HL-60/S4 treated with phorbol 12-myristate 13-acetate at 8.2 ng/mL for 4 days and 3 days (cell line): ENCODE measurements around the gene UBASH3A.

ENCODE experiments used
- in situ Hi-C: fragments of 300-500 bp; cut with MboI; formaldehyde crosslinking; loops from 2 replicates; pipeline ENCODE4 v1.15.0; 2022; ENCODE audit warnings: low sequenced_read_pairs

UBASH3A gene

DNA sequence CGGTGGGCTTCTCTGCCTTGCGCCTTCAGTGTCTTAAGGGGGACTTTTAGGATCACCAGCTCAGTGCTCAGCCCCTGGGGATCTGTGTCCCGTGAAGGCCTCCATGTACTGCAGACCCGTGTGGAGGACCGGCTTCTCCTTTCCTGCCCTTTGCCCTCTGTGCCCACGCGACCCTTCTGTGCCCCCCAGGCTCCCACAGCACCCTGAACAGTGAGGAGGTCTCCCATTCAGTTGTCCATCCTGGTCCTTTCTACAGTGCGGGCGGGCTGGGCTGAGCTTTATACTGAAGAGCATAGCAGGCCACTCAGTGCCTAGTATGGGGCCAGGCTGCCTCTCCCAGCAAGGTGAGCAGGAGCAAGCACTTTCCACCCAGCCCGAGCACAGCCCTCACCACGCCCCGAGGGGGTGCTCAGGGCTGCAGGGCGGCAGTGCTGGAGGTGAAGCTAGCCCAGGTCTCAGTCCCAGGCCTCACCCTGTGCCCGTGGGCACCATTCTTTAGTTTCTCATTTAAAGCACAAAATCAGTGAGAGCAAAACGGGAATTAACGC, 29.7 kb upstream of the UBASH3A start:
- in situ Hi-C loops, result no loop called here

GRCh38 chr21:42374457-42374856, 29.2 kb upstream of the UBASH3A start:
- in situ Hi-C loops, result no loop called here

DNA sequence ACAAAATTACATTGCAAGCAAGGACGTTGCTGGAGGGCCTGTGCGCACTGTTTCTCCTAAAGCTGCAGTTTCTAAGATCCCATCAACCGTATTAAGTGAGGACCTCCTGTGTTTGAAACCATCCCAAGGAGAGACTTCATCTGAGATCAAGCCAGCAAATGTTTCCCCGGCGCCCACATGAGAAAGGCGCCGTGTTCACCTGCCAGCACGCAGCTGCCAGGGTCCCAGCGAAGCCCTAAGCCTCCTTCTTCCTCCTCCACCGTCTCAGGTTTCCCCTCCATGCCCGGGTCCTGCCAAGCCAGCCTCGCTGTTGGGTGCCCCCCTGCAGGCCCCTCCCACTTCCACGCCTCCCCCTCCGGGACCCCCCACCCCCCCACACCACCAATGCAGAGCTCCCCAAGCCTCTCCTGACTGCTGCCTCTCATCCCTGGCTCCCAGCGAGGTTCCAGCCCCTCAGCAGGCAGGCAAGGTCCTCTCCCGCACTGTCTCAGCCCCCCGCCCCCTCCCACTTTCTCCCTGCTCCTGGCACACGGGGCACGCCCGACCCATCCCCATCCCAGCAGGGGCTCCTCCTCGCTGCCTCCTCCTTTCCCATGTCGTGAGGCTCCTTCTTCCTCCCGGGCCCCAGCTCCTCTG, 28.7 kb upstream of the UBASH3A start:
- in situ Hi-C loops, result no loop called here

DNA sequence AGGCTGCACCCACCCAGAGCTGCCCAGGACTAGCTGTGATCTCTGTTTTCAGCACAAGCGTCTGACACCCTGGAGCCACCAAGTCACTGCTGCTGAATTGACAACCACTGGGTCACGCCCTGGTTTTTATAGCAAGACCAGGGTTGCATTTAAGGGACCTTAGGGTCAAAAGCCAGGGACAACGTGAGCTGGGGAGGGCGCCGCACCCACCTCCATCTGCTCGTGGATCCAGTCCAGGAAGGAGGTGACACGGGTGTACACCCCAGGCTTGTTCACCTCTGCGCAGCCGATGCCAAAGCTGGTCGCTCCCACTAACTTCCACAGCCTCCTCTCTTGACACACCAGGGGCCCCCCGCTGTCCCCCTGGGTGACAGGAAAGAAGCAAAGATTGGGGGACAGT, 28.2 kb upstream of the UBASH3A start:
- in situ Hi-C loops, result no loop called here

DNA sequence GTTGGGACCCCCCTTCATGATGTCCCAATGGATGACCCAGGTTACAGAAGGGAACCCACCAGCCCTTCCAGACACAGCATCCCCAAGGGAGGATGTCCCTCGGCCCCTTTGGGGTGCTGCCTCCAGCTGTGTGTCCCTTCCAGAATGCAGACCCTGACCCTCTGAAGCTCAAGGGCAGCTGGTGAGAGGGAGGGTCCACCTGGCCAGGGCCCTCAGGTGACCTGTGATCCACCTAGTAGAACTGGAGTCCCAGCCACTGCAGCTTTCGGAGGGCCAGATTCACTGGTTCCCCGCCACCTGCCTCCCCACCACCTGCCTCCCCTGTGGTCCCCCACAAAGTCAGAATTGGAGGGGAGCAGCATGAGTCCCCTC, 27.8 kb upstream of the UBASH3A start:
- in situ Hi-C loops, result no loop called here

DNA sequence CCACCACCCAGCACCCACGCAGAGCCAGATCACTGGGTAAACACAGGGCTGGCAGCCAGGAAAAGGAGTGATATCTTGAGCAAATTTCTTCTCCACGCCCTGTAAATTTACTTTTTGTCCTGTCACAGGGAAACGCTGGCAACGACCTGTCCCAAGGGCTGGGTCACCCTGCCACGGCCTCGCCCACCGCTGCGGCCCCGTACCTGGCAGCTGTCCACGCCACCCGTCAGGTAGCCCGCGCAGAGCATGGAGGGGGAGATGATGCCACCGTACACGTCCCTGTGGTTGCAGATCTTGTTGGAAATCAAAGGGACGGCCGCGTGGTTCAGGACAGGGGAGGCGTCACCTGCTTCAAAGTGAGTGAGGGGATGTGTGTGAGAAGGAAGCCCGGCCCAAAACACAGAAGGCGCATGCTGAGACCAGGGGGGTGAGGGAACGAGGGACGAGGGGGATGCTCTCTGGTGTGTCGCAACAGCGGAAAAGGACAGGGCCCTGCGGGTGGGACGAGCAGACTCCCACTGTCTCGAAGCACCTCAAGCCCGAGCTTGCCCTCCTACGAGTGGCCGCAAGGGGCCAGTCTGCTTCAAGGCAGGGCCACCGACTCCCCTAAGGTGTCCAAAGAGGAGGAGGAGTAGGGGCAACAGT, 27.2 kb upstream of the UBASH3A start:
- in situ Hi-C loops, result no loop called here

DNA sequence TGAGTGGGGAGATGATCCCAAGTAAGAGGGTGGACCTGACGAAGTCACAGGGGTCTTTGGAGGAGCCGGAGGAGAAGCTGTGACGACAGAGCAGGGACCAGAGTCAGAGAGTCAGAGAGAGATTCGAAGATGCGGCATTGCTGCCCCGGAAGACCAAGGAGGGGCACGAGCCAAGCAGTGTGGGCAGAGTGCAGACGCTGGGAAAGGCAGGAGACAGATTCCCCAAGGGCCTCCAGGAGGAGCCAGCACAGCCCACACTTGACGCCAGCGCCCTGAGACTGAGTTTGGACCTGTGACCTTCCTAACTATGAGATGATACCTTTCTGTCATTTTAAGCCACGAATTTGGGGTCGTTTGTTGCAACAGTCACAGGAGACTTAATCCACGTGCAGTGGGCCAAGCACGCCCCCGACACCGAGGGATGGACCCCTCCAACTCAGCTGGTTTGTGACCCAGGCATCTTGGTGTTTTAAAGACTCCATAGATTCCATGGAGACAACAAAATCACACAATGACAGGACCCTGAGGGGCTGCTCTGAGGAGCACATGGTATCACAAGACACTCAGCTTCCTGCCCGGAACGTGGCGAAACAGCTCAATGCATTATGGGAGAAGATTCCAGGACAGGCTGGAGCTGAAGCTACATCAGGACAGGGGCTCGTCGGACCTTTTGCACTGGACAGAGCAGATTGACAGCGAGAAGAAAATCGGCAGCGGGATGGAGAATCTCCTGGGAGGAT, 26.3 kb upstream of the UBASH3A start:
- in situ Hi-C loops, result no loop called here

DNA sequence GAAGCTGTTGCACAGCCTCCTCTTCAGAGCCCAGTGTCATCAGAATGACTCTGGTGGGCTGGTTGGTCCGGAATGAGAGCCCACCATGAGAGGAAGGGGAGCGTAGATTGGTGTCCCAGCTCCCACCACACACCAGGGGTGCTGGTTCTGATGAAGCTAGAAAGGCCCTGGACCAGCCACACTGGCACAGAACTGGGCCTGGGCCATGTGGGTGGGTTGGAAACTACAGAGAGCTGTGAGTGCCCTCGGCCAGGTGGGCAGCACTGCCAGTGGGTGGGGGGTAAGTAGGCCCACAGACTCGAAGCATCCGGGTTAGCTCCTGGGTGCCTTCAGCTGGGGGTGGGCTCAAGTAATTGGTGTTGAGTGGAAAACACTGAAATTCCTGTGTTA, 25.8 kb upstream of the UBASH3A start:
- in situ Hi-C loops, result no loop called here

DNA sequence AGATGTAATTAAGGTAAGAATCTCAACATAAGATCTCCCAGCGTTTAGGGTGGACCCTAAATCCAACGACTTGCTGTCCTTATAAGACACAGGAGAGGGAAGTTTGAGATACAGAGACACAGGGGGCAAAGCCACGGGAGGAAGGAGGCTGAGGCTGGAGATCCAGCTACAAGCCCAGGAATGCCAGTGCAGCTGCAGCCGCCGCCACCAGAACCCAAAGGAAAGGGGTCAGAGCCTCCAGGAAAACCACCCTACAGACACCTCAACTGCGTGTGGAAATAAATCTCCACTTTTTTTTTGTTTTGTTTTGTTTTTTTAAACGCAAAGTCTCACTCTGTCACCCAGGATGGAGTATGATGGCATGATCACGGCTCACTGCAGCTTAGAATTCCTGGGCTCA, 25.3 kb upstream of the UBASH3A start:
- in situ Hi-C loops, result no loop called here

DNA sequence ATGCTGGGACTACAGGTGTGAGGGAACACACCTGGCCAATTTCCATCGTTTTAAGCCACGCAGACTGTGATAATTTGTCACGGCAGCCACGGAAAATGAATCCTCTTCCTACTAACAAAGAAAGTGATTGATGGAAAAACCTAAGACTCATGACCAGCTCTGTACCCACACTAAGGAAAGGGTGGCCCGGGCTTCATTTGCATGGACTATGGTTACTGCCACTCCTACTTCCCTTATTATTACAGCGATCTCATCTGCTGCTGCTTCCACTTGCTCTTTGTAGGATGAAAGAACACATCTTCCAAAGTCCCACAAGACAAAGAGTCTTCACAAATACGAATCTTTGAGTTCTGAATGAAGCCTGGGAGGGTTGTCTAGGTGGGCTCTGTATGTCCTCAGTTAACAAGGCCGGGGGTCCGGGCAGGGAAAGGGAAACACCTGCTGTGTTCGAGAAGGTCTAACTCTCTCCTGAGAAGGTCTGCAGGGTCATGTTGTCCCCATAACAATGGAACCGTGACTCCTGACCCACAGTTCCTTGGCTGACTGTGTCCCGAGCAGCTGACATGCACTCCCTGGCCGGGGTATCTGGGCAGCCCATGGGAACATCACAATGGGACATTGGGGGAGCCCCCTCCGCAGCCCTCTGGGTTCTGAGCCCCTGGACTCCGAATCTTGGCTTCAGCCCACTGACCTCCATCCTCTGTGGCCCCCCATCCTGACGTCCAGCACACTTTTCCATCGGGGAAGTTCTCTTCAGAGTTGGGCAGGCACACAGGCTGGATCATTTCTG, 24.1 kb upstream of the UBASH3A start:
- in situ Hi-C loops, result no loop called here

DNA sequence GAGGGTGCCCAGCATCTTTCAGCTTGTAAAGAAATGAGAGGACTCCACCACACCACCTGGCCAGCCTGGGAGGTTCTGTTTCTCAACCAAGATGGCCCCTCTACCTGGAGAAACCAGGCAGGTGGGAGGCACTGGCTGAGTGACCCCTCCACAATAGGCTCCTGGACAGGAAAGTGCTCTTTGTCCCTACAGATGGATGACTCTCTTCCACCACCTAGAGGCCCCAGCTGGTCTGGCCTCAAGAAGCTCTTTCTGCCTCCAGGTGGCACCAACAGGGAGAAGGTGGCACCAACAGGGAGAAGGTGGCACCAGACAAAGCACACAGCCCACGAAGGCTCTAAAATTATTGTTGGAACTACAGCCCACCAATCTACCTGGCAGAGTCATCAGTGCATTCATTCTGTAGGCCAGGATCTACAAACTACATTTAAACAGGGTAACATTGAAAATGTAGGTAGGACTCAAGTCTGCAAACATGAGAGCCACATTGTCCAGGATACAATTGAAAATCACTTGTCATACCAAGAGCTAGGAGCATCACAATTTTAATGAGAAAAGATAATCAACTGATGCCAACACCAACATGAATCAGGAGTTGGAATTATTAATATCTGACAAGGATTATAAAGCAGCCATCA, 22.2 kb upstream of the UBASH3A start:
- in situ Hi-C loops, result no loop called here

DNA sequence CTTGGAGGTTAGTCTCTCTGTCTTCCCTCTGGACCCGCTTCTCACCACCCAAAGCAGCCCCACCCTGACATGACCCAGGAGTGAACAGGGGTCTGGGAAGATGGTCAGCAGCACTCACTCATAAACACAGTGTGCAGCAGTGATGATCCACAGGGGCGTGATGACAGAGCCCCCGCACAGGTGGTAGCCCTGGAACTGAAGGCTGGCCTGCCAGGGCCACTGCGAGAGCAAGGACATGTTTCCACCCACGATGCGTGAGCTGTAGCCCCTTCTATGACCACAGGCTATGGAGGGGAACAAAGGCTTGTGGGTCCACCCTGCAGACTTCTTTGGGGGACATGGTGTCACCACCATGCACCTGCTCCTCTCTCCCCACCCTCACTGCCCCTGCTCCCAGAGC, 20.8 kb upstream of the UBASH3A start:
- in situ Hi-C loops, result no loop called here

- in situ Hi-C loops, result no loop called here
These were observed 20.4 kb upstream of the UBASH3A start for GRCh38 chr21:42383331-42383730.

DNA sequence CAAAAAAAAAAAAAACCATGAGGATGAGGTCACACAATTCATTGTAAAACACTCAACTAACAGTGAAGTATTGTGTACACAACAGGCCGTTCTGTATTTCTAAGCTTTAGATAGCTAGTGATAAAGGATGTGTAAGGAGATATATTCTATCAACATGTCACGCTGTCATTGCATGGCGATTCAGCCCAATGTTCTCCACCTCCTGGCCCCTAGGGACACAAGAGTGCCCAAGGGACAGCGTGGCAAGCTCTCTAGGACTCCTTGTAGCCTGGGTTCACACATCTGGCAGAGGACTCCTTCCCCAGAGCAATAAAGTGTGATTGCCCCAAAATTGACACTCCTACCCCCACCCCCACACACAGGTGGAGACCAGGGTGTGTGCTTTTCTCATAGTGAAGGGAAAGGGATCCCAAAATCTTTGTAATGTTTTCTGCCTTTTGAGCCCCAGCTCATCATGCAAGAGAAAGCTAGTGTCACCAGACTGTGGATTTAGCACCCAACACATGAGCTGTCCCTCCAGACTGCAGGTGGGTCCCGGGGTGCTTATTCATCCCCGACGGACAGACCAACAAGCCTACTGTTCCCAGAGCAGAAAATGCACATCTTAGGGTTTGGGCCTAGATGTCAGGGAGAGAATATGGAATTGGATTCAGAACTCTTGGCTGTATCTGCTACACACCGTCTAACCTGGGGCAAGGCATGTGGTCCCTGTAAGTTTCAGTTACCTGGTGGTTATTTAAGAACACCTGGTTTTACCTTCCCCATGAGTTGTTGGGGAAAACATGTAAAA, 19.4 kb upstream of the UBASH3A start:
- in situ Hi-C loops, result no loop called here

DNA sequence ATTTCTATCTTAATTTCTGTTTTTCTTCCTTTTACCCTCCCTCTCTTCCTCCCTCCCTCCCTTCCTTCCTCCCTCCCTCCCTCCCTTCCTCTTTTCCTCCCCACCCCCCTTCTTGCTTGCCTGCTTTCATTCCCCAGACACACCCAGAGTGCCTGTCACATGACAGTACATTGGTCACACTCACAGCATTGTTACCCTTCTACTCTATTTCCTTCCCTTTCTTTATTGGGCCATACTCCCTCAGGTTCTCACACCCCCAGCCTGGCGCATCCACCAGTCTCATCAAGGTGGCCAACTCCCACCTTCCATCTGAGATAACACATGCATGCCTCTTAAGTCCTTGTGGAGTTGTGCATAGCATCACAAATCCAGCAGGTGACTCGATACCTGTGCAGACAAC, 18.7 kb upstream of the UBASH3A start:
- in situ Hi-C loops, result no loop called here

DNA sequence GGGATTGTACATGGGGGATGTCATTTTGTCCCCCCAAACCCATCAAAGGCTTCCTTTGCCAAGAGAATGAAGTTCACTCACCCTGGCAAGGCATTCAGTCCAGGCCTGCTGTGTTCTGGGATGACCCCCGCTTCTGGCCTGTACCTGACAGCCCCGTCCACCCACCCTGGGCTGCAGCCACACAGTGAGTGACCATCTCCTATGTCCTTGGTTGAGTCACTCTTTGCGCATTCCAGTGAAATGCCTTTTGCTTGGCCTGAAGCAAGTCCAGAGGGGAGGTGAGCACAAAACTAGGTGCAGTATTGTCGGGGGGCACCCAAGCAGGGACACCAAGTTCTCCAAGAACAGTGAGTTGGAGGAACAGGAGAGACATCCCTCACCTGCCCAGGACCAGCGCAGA, 18.1 kb upstream of the UBASH3A start:
- in situ Hi-C loops, result no loop called here

DNA sequence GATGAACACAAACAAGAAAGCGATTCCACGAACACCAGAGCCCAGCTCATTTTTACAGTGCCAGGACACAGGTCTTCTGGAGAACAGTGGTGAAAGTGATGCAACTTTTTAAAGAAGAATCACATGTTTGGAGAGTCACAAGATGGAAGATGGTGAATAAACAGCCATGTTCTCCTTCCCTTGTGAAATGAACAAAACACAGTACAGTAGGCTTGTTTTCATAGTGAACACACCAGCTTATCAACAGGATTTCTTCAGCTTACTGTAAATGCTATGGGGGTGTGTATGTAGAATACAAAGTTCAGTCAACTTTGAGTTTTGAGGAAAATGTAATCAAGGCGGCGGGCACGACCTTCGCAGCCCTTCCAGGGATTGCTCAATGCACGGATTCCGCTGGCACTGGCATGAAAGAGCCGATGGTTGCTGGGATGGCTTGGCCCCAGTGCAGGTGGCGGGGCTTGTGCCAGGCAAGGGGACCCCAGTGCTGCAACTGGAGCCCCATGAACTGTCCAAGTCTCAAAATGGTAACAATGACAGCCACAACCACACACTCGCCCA, 17.6 kb upstream of the UBASH3A start:
- in situ Hi-C loops, result no loop called here

DNA sequence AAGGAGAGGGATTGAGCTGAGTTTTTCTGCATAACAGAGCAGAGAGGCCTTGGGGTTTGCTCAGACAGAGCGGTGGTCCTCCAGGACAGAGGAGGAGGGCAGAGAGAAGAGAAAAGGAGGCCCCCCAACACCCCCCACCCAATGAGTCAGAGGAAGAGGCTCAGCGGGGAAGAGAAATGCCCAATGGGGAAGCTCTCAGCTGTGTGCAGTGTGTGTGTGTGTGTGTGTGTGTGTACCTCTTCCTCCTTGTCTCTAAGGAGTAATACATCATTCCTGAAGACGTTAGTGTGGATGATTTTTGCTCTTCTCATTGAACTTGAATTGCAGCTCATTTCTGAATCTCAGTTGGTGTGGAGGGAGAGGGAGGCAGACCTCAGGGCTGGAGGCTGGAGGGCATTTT, 16.5 kb upstream of the UBASH3A start:
- in situ Hi-C loops, result no loop called here

DNA sequence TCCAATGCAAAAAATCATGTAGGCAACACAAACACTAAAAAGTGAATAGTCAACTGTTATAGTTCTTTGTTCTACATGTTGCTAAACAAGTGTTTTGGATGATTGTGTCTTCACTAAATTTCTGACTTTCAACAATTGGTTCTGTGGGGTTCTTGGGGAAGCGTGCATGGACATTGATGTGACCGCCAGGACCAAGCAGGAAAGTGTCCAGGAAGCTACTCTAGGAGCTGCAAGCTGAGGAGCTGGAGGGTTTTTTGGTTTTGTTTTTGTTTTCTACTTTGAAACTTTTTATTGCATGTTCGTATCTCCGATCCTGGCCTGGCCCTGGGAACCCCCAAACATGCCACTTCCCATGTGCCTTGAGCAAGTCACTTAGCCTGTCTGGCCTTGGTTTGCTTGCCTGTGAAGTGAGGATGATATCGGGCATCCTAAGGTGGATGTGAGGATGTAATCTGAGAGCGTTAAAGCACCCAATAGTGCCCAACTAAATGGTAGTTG, 15.8 kb upstream of the UBASH3A start:
- in situ Hi-C loops, result no loop called here
